GM21786 (cell line): ENCODE measurements around the gene MRPL10.
"Not testable (repeated sequence)": the region's sequence is repeated elsewhere in the genome, so short reads cannot be mapped to it uniquely, and the experiment has no call there.

Experiments
- ATAC-seq: cut with Tn5 transposase; IDR thresholded peaks from one replicate; pipeline ENCODE4 v1.9.1; 2021; ENCODE audit not compliant: unreplicated experiment

MRPL10 gene

DNA sequence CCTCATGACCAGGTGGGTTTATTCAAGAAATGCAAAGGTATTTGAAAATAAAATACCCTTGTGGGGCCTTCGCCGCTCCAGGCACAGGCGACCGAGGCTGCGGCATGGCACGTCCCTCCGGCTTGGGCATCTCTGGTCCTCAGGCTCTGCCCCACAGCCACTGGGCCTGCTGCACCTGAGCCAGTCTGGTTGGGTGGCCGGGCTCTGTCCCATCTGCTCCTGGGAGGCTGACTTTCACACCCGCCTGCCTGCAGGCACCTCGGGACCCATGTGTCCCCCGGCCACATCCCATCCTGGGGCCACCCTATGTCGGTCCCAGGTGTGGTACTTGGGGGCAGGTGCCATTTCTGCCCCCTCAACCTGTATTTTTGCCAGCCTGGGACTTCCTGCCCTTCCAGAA is 30.7 kb downstream of the MRPL10 start:
- no peak for ATAC-seq

- ATAC-seq: no peak
Measured at GRCh38 chr17:47797797-47798196, 33.5 kb downstream of the MRPL10 start.

- no peak for ATAC-seq
Measured at GRCh38 chr17:47792979-47793378, 38.4 kb downstream of the MRPL10 start.

GRCh38 chr17:47792457-47792856 is 38.9 kb downstream of the MRPL10 start:
- no peak for ATAC-seq

DNA sequence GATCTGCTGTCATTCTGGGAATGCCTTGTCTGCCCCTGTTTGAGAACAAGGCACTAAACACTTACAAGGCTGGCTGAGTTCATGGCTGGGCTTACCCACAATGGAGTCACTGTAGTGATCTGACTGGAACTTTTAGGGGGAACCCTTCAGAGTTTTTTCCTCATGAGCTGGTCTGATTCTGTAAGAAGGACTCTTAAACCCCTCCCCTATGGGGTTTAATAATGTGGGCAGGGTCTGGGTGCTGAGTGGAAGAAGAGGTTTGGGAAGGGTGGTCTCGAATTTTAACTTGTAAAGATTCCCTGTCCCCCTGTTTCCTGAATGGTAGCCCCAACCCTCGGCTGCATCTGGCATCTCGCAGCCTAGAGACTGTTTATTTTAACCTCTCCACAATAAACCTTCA is 40.3 kb downstream of the MRPL10 start:
- ATAC-seq: no peak

DNA sequence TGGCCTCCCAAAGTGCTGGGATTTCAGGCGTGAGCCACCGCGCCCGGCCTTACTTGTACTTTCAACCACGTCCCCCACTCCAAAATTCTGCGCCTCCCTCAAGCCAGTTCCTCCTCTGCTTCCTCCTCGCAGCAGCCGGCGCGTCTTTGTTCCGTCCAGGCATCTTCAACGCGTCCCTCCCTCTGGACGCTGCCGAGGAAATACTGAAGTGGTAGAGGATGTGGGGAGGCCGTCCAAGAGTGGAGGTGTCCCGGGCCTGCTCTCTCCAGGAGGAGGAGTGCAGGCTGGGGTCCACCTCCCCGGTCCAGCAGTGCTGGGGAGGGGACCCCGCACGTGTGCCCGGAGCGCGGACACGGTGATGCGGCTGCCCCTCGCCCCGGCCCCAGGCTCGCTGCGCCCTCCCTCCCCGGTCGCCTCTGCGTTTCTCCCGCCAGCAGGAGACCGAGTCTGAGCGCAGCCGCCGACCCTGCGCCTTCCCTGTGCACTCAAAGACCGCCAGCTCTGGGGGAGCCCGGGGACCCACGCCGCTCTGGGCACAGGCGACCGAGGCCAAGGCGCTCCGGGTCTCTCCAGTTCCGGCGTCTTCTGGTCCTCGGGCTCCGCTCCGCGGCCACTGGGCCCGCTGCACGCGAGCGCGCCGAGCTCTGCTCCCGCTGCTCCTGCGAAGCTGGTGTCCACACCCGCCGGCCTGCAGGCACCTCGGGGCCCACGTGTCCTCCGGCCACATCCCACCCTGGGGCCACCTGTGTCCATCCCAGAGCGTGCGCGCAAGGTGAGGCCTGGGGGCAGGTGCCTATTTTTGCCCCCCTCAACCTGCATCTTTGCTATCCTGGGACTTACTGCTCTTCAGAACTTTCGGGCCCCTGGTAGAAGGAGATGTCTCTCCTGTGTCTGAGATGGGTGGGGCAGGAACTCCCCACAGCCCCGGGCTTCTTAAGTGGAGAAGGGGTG is 41.5 kb downstream of the MRPL10 start:
- ATAC-seq: no peak

DNA sequence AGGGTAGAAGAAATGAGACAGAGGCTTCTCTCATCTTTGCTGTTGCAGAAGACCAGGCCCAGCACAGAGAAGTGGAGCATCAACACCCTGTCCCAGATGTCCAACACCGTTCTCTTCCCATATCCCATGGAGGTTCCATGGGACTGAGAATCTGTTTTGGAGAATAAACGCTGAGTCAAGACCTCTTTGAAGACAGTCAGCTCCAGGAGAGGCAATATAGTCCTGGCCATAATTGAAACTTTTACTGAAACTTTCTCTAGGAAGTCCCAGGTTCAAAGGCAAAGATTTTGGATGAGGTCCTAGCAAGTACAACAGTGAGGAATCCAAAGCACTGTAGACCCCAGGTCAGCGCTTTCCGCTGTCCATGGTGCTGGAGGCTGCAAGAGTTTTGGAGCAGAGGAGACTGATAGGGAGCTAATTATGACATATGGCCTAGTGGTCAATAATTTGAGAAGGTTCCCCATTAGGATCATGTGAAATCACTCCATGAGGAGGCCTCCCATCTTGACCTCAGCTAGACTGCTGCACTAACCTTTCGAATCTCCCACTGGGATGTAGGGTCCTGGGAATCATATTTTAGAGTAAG is 45.7 kb downstream of the MRPL10 start:
- no peak for ATAC-seq

DNA sequence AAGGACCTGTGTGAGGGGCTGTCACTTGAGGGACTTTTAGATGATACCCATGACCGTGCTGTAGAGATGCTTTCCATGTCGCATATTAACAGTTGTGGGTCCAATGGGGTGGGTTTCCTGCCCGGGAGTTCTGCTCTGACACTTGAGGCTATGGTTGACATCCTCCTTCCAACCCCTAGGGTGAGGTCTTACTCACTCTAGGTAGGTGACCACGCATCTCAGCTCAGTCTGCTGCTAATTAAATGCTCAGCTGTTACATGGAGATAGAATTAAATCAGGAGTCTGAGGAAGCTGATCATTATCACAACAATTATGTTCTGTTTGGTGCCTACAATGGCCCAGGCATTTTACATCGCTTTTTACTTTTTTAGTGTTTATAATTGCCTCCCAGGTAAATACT is 49.9 kb downstream of the MRPL10 start:
- no peak for ATAC-seq

DNA sequence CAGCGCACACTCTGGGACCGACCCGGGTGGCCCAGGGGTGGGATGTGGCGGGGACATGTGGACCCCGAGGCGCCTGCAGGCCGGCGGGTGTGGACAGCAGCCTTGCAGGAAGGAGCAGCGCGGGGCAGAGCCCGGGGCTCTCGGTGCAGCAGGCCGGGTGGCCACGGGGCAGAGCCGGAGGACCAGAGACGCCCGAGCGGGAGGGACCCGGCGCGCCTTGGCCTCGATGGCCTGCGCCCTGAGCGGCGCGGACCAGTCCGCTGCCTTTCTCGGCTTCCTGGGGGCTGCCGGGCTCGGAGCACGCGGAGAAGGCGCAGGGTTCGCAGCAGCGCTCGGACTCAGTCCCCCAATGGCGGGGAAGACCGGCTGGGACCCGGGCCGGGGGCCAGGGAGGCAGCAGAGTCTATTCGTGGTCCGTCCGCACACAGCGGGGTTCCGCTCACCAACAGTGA is 53.1 kb downstream of the MRPL10 start:
- ATAC-seq: no peak

DNA sequence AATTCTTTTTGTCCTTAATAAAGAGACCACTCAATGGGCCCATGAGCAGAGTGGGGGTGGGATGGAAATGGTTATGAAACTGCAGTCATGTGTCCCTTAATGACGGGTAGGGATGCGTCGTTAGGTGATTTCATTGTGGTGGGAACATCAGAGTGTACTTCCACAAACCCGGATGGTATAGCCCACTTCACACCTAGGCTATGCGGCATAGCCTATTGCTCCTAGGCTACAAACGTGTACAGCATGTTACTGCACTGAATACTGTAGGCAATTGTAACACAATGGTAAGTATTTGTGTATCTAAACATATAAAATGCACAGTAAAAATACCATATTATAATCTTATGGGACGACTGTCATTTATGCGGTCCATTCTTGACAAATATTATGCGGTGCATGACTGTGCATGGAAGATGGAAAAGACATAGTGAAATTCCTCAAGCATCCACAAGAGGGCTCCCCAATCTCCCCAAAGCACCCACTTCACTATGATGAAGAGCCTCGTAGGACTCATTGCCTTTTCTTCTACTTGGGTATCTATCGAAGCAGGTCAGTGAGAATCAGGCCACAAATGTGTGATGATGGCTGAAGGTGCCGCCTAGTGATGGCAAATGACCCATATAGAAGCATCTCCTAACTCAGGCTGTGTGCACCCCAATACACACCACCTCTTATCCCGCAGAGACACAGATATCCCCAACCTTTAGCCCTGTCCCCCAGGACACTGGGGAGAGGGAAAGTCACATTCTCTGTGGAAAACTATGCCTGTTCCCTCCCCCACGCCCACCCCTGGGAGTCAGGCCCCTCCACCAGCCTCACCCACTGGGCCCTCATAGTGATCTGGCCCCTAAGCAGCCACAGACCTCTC is 54.8 kb downstream of the MRPL10 start:
- ATAC-seq: no peak

DNA sequence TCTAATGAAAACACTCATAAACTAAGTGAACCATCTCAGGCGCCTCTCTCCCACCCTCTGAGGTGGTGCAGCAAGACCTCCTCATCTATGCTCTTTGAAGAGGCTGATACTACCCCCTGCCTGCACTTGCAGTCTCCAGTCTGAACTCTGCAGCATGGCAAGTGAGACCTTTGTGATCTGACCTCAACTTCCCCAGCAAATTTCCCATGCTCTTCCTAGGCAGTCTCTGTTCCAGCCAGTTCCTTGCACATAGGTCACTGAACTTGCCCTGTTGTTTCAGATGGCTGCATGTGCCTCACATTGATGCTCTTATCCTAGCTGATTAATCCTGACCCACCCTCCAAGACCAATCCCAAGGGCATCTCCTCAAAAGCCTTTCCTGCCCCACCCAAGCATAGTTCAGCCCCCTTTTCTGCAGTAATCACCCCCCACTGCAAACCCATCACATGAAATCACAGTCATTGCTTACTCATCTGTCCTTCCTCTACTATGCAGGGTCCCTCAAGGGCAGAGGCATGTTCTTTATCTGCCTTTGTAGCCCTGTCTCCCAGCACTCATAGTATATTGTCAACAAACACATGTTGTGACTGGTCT is 56.3 kb downstream of the MRPL10 start:
- no peak for ATAC-seq

DNA sequence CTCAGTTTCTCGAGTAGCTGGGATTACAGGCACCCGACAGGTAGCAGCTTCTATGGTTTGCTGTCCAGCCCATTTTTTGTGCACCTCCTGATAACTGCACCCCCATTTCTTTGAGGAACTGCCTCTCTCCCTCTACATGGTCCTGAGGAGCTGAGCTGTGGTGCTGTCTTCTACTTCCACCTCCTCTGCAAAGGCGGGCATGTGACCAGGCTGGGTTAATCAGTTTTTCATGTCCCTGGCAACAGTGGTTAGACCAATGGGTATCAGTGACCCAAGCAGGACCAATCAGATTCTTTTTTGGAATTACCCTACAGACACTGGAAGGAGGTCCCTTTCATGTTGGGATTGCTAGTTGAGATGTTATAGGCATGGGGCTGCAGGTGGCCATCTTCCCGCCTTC is 57.0 kb downstream of the MRPL10 start:
- no peak for ATAC-seq

DNA sequence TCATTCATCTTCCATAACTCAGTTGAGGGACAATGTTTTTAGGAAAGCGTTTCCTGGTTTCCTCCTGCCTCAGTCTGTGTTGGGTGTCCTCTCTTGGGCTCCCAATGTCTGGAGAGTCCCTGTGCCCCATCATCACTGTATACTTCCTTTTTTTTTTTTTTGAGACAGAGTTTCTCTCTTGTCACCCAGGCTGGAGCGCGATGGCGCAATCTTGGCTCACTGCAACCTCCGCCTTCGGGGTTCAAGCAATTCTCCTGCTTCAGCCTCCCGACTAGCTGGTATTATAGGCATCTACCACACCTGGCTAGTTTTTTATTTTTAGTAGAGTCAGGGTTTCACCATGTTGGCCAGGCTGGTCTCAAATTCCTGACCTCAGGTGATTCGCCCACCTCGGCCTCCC is 57.7 kb downstream of the MRPL10 start:
- not testable (repeated sequence) for ATAC-seq
